Subcutaneous abdominal adipose tissue (tissue), 5 donors: ENCODE data around the gene KRTAP4-16.
"Not testable (repeated sequence)": the region's sequence is repeated elsewhere in the genome, so short reads cannot be mapped to it uniquely, and the experiment has no call there.

ENCODE experiments used
- H3K27ac ChIP-seq: one replicate; pipeline ENCODE4 v1.7.0; 2013; ENCODE audit warnings: low read depth, mild to moderate bottlenecking, inconsistent platforms, low read length, moderate library complexity
- H3K27me3 ChIP-seq, 5 donors: one replicate each; pipeline ENCODE4 v1.7.0; 2013; ENCODE audit warnings: low read length in 5 of 5, inconsistent platforms in 1 of 5; ENCODE audit not compliant: control insufficient read depth in 5 of 5, insufficient read depth in 4 of 5
- H3K36me3 ChIP-seq, 5 donors: one replicate each; pipeline ENCODE4 v1.7.0; 2013; ENCODE audit warnings: low read length in 5 of 5; ENCODE audit not compliant: control insufficient read depth in 5 of 5, insufficient read depth in 5 of 5
- H3K4me1 ChIP-seq, 5 donors: one replicate each; pipeline ENCODE4 v1.7.0; 2013; ENCODE audit warnings: low read length in 5 of 5, mild to moderate bottlenecking in 3 of 5, moderate library complexity in 1 of 5; ENCODE audit not compliant: control insufficient read depth in 5 of 5, insufficient read depth in 5 of 5
- H3K4me3 ChIP-seq, 5 donors: one replicate each; pipeline ENCODE4 v1.7.0; 2013; ENCODE audit warnings: low read length in 5 of 5, low read depth in 1 of 5
- H3K9ac ChIP-seq, 5 donors: one replicate each; pipeline ENCODE4 v1.7.0; 2013; ENCODE audit warnings: low read length in 5 of 5, mild to moderate bottlenecking in 4 of 5, moderate library complexity in 3 of 5
- H3K9me3 ChIP-seq, 5 donors: one replicate each; pipeline ENCODE4 v1.7.0; 2013; ENCODE audit warnings: low read length in 5 of 5; ENCODE audit not compliant: control insufficient read depth in 5 of 5
- donor health status: healthy.
- donor health status: healthy.
- donor health status: healthy.
- donor health status: healthy.
- donor health status: healthy.

Gene KRTAP4-16

GRCh38 chr17:41121742-41122141 is 19.7 kb upstream of the KRTAP4-16 start:
- peaks cover 0 to 3% (median 0%) of the 10 kb centered on the region in 5 donors for H3K27me3 ChIP-seq

DNA sequence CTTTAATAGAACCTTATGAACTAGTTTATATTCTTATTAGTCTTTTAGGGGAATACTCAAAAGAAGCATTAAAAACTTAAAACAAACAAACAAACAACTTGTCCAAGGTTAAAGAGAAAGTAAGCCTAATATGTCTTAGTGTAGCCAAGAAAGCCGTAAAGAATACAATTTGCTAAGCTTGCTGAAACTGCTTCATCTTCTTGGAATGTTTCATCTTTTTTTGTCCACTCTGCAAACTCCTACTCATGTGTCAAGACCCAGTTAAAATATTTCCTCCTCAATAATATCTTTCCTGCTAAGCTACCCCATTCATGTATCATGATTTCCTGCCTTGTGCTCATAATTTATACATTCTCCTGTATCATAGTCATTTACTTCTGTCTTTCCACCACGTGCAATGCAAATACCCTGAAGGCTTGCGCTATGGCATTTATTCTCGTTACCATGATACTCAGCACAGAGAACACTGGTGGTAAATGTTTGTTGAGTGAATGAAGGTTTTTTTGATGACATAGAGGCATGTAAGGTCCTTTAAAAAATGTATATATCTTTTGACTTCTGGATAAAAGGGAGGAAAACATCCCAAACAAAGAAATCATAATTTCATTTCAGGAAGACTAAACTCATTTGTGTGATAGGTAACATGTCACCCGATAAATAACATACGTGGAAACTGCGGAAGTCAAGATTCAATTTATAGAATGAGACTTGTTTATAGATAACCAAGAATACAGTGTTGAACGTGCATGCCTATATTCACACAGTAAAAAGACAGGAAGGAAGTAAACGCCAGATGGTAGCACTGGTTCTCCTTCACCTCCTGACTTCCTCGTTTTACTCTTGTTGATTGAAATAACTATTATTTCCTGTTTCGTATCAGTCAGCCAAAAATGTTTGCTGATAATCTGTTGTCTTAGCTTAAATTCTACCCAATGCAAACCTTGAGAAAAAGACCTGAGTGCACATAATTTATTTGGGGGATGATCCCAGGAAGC is 18.0 kb upstream of the KRTAP4-16 start:
- not testable (repeated sequence) for H3K9ac ChIP-seq, H3K27me3 ChIP-seq, H3K4me1 ChIP-seq, H3K27ac ChIP-seq, H3K36me3 ChIP-seq, H3K4me3 ChIP-seq, H3K9me3 ChIP-seq

More at GRCh38 chr17:41121742-41122141, 19.7 kb upstream of the KRTAP4-16 start:
- peaks cover 0 to 4% (median 0%) of the 10 kb centered on the region in 5 donors for H3K4me1 ChIP-seq
- H3K36me3 ChIP-seq = no peaks in the 10 kb centered on the region
- no peak overlapping the region for H3K9ac ChIP-seq
- H3K27ac ChIP-seq = no peak overlapping the region
- H3K4me3 ChIP-seq = no peak overlapping the region
- H3K9me3 ChIP-seq = peaks cover 0 to 3% (median 0%) of the 10 kb centered on the region in 5 donors

- Histone ChIP-seq H3K4me3 (no peak overlapping the region), H3K36me3 (no peaks in the 10 kb centered on the region), H3K9me3 (peaks cover 0 to 3% (median 0%) of the 10 kb centered on the region in 5 donors), H3K9ac (no peak overlapping the region), H3K4me1 (peaks cover 0 to 4% (median 0%) of the 10 kb centered on the region in 5 donors), H3K27ac (no peak overlapping the region), H3K27me3 (peaks cover 0 to 6% (median 0%) of the 10 kb centered on the region in 5 donors)
These were observed 16.7 kb upstream of the KRTAP4-16 start for GRCh38 chr17:41118721-41119120.

GRCh38 chr17:41117846-41118386 is 15.9 kb upstream of the KRTAP4-16 start, which contains the start of gene KRTAP4-11:
Gene KRTAP4-11 (minus strand): TSS chr17:41118373. CDS start chr17:41118315, 58 bp downstream.
- H3K4me1 ChIP-seq, H3K4me3 ChIP-seq, H3K36me3 ChIP-seq, H3K27me3 ChIP-seq, H3K27ac ChIP-seq, H3K9me3 ChIP-seq, H3K9ac ChIP-seq: not testable (repeated sequence)

- peaks cover 0 to 3% (median 0%) of the 10 kb centered on the region in 5 donors for H3K27me3 ChIP-seq
- no peak overlapping the region for H3K4me3 ChIP-seq
- H3K36me3 ChIP-seq = no peaks in the 10 kb centered on the region
- no peak overlapping the region for H3K9ac ChIP-seq
- peaks cover 0 to 2% (median 0%) of the 10 kb centered on the region in 5 donors for H3K9me3 ChIP-seq
- H3K4me1 ChIP-seq = peaks cover 0 to 4% (median 0%) of the 10 kb centered on the region in 5 donors
- H3K27ac ChIP-seq = no peak overlapping the region
These were observed 14.3 kb upstream of the KRTAP4-16 start for GRCh38 chr17:41116297-41116696.

DNA sequence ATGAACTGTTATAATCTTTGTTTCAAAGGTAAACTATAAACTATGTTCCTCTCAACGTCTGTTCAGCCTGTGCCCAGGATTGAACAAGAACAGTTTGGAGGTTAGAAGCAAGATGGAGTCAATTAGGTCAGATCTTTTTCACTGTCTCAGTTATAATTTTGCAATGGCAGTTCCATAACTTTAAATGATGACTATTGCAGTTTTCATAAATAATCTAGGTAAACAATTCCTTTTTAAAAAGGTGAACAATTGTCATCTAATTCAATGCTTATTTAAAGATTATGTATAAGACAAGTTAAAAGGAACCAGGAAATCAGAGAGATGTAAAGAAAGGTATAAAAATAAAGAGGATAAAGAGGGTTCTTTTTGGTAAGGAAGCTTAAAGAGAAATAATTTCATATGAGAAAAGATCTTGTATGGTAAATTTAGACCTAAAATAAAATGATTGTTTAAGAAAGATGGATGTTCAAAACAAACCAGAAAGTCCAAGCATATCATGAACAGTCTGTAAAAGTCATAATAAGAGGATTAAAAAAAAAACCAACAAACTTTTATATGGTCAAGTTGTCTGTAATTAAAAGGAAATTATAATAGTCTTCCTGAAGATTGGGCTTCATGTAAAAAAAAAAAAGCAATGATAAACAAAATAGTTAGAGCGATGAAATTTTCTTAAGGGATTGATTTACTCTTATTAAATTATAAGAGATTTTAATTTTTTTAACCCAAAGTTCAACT is 9.3 kb upstream of the KRTAP4-16 start:
- H3K27ac ChIP-seq = no peak overlapping the region
- no peaks in the 10 kb centered on the region for H3K4me1 ChIP-seq
- peaks cover 0 to 3% (median 2%) of the 10 kb centered on the region in 5 donors for H3K27me3 ChIP-seq
- no peak overlapping the region for H3K4me3 ChIP-seq
- H3K9ac ChIP-seq = no peak overlapping the region
- H3K36me3 ChIP-seq = no peaks in the 10 kb centered on the region
- H3K9me3 ChIP-seq = peaks cover 0 to 2% (median 0%) of the 10 kb centered on the region in 5 donors

DNA sequence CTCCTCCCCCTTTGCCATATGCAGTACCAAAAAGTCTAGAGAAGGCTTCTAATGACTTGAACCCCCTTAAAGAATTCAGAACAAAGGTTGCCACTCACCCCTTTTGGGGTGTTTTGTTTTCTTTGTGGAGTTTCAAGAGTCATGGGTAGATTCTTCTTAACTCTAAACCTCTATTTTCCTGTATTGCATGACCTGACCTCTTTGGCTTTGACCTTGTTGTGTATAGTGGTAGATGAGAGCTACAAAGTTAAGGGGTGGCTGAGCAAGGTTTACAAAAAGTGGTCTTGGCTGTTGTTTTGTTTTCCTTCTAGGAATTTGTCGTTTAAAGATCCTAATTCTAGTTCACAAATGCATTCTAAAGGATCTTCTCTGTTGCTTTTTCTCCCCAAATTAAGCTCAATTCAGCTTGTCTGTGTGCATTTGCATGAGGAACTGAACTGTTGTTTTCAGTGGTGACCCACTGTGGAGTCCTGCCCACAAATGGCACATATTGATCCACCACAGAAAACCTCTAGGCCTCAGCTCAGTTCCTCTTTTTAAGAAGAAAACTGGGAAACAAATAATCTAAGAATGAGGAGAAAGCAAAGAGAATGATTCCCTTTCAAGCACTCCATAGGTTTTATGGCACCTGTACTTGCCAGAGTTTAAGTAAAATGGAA is 6.8 kb upstream of the KRTAP4-16 start:
- not testable (repeated sequence) for H3K9ac ChIP-seq, H3K27me3 ChIP-seq, H3K36me3 ChIP-seq, H3K9me3 ChIP-seq, H3K4me1 ChIP-seq, H3K27ac ChIP-seq, H3K4me3 ChIP-seq

DNA sequence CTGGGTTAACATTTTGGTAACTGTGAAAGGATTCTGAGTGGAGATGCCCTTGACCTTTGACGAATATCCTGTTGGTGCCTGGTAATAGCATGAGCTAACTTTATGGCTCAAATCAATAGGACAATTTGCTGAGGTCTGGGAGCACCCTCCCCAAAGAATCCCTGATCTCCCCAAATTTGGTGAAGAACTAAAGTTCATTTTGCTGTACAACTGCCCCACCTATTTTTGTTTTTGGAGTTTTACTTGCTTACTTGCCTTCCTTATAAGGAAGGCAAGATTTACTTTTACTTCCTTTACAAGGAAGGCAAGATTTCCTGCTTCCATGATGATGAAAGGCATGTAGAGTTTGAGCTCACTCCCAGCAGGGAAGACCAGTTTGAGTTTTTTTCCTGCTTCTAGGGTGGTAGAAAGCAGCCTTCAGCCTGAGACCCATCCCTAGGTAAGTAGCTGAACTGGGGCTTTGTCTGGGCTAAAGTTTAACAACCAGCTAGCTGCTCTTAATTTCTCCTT is 6.0 kb upstream of the KRTAP4-16 start:
- H3K4me3 ChIP-seq = no peak overlapping the region
- H3K9me3 ChIP-seq = peaks cover 0 to 2% (median 0%) of the 10 kb centered on the region in 5 donors
- no peaks in the 10 kb centered on the region for H3K4me1 ChIP-seq
- no peak overlapping the region for H3K9ac ChIP-seq
- no peak overlapping the region for H3K27ac ChIP-seq
- no peaks in the 10 kb centered on the region for H3K36me3 ChIP-seq
- peaks cover 0 to 2% (median 0%) of the 10 kb centered on the region in 5 donors for H3K27me3 ChIP-seq

DNA sequence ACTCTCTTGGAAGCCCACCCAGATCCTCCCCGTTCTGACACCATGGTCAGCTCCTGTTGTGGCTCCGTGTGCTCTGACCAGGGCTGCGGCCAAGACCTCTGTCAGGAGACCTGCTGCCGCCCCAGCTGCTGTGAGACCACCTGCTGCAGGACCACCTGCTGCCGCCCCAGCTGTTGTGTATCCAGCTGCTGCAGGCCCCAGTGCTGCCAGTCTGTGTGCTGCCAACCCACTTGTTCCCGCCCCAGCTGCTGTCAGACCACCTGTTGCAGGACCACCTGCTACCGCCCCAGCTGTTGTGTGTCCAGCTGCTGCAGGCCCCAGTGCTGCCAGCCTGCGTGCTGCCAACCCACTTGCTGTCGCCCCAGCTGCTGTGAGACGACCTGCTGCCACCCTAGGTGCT is 3.3 kb upstream of the KRTAP4-16 start, which contains the start of gene KRTAP4-9:
TSS of gene KRTAP4-9 (plus strand) at position 43 of the 400 bp plus-strand sequence. CDS start at position 43, 0 bp downstream.
- not testable (repeated sequence) for H3K27me3 ChIP-seq, H3K9ac ChIP-seq, H3K9me3 ChIP-seq, H3K4me1 ChIP-seq, H3K4me3 ChIP-seq, H3K36me3 ChIP-seq, H3K27ac ChIP-seq
